Activated CD4-positive, alpha-beta T cell treated with anti-CD3 and anti-CD28 coated beads, Interleukin-2, amount 10 ng/mL, durations not matched to agents 24 days and 14 days (primary cell): Measurements from ENCODE around the gene FOXL1. TPM values are rescaled to one million over a fixed set of nuclear protein-coding genes. Genes with fewer than 3 reads are reported as not detected.
A peak's percentile ranks its signal among the peaks of the same experiment; 100 is the strongest.
"Not testable (repeated sequence)": the region's sequence is repeated elsewhere in the genome, so short reads cannot be mapped to it uniquely, and the experiment has no call there.

Experiments
- DNase-seq: peaks from one replicate; pipeline ENCODE4 v3.0.0; 2022
- H3K27ac Mint-ChIP-seq: one replicate; pipeline ENCODE4 v1.8.0; 2022; ENCODE audit warnings: mild to moderate bottlenecking, mixed read lengths
- H3K27me3 Mint-ChIP-seq: one replicate; pipeline ENCODE4 v1.8.0; 2022; ENCODE audit warnings: mixed read lengths
- H3K36me3 Mint-ChIP-seq: one replicate; pipeline ENCODE4 v1.8.0; 2022; ENCODE audit warnings: low read depth, mild to moderate bottlenecking, mixed read lengths
- H3K4me1 Mint-ChIP-seq: one replicate; pipeline ENCODE4 v1.8.0; 2021; ENCODE audit warnings: mixed read lengths
- H3K4me3 Mint-ChIP-seq: one replicate; pipeline ENCODE4 v1.8.0; 2022; ENCODE audit warnings: mild to moderate bottlenecking, moderate library complexity, mixed read lengths
- H3K9me3 Mint-ChIP-seq: one replicate; pipeline ENCODE4 v1.8.0; 2021; ENCODE audit warnings: mixed read lengths
- intact Hi-C: fragments of 100-400 bp; cut with micrococcal nuclease; formaldehyde crosslinking; loops from one replicate; pipeline ENCODE4 v1.15.1; 2023
- total RNA-seq: library from RNA; stranded (reverse); gene quantifications from 2 replicates; pipeline ENCODE4 v1.2.3, GENCODE V29; 2022

The FOXL1 gene
- total RNA-seq, 1 donor from 2014 or later: 0.05 TPM

GRCh38 chr16:86587955-86588354 lies 9.6 kb downstream of the FOXL1 start:
- H3K36me3 Mint-ChIP-seq, H3K27ac Mint-ChIP-seq, H3K9me3 Mint-ChIP-seq, H3K4me3 Mint-ChIP-seq, DNase-seq, intact Hi-C loops, H3K4me1 Mint-ChIP-seq: not testable (repeated sequence)
- H3K27me3 Mint-ChIP-seq: peaks cover 15% of the 10 kb centered on the region

- Mint-ChIP-seq H3K9me3 (no peaks in the 10 kb centered on the region), H3K4me3 (no peak overlapping the region), H3K4me1 (peaks cover 3% of the 10 kb centered on the region), H3K36me3 (no peaks in the 10 kb centered on the region), H3K27ac (no peak overlapping the region), H3K27me3 (peaks cover 25% of the 10 kb centered on the region)
- no peak for DNase-seq
- intact Hi-C loops: no loop called here
These were observed 12.3 kb downstream of the FOXL1 start for GRCh38 chr16:86590501-86591144.

GRCh38 chr16:86591270-86591669 lies 12.9 kb downstream of the FOXL1 start:
- Mint-ChIP-seq H3K27me3 (peaks cover 25% of the 10 kb centered on the region), H3K27ac (no peak overlapping the region), H3K36me3 (no peaks in the 10 kb centered on the region), H3K4me1 (peaks cover 3% of the 10 kb centered on the region), H3K9me3 (no peaks in the 10 kb centered on the region), H3K4me3 (no peak overlapping the region)
- intact Hi-C loops: no loop called here
- DNase-seq: no peak

- H3K4me1 Mint-ChIP-seq: peaks cover 3% of the 10 kb centered on the region
- H3K27ac Mint-ChIP-seq: no peak overlapping the region
- peaks cover 37% of the 10 kb centered on the region for H3K27me3 Mint-ChIP-seq
- H3K9me3 Mint-ChIP-seq: no peaks in the 10 kb centered on the region
- H3K4me3 Mint-ChIP-seq: no peak overlapping the region
- DNase-seq: no peak
- H3K36me3 Mint-ChIP-seq: no peaks in the 10 kb centered on the region
- intact Hi-C loops: no loop called here
These were observed 15.7 kb downstream of the FOXL1 start for GRCh38 chr16:86593913-86594620.

- no peak for DNase-seq
- H3K27me3 Mint-ChIP-seq: peaks cover 39% of the 10 kb centered on the region
These were observed 16.4 kb downstream of the FOXL1 start for GRCh38 chr16:86594721-86595120.

GRCh38 chr16:86595983-86596605 lies 17.7 kb downstream of the FOXL1 start:
- Mint-ChIP-seq H3K36me3 (no peaks in the 10 kb centered on the region), H3K27me3 (peaks cover 46% of the 10 kb centered on the region)

More at GRCh38 chr16:86594721-86595120, 16.4 kb downstream of the FOXL1 start:
- Mint-ChIP-seq H3K4me3 (no peak overlapping the region), H3K4me1 (peaks cover 3% of the 10 kb centered on the region), H3K36me3 (no peaks in the 10 kb centered on the region), H3K9me3 (no peaks in the 10 kb centered on the region), H3K27ac (no peak overlapping the region)
- intact Hi-C loops: no loop called here

GRCh38 chr16:86597126-86597879 lies 19.0 kb downstream of the FOXL1 start:
- Mint-ChIP-seq H3K36me3 (no peaks in the 10 kb centered on the region), H3K9me3 (no peaks in the 10 kb centered on the region), H3K27me3 (peaks cover 41% of the 10 kb centered on the region), H3K4me3 (no peak overlapping the region), H3K4me1 (peaks cover 3% of the 10 kb centered on the region), H3K27ac (no peak overlapping the region)
- intact Hi-C loops: no loop called here
- no peak for DNase-seq

More at GRCh38 chr16:86595983-86596605, 17.7 kb downstream of the FOXL1 start:
- no peaks in the 10 kb centered on the region for H3K9me3 Mint-ChIP-seq
- intact Hi-C loops: no loop called here
- peaks cover 3% of the 10 kb centered on the region for H3K4me1 Mint-ChIP-seq
- H3K4me3 Mint-ChIP-seq: no peak overlapping the region
- DNase-seq: no peak
- no peak overlapping the region for H3K27ac Mint-ChIP-seq

GRCh38 chr16:86597880-86598606 lies 19.7 kb downstream of the FOXL1 start:
- intact Hi-C loops: no loop called here
- Mint-ChIP-seq H3K27ac (no peak overlapping the region), H3K27me3 (peaks cover 38% of the 10 kb centered on the region), H3K36me3 (no peaks in the 10 kb centered on the region), H3K4me3 (no peak overlapping the region), H3K9me3 (no peaks in the 10 kb centered on the region), H3K4me1 (peaks cover 3% of the 10 kb centered on the region)
- DNase-seq: no peak

- no peaks in the 10 kb centered on the region for H3K9me3 Mint-ChIP-seq
- no peaks in the 10 kb centered on the region for H3K36me3 Mint-ChIP-seq
- no peak for DNase-seq
- H3K27me3 Mint-ChIP-seq: peaks cover 31% of the 10 kb centered on the region
- H3K27ac Mint-ChIP-seq: no peak overlapping the region
- intact Hi-C loops: no loop called here
- no peaks in the 10 kb centered on the region for H3K4me1 Mint-ChIP-seq
- H3K4me3 Mint-ChIP-seq: no peak overlapping the region
These were observed 20.5 kb downstream of the FOXL1 start for GRCh38 chr16:86598607-86599565.

GRCh38 chr16:86601356-86601755 lies 23.0 kb downstream of the FOXL1 start:
- no peak overlapping the region for H3K27ac Mint-ChIP-seq
- peaks cover 25% of the 10 kb centered on the region for H3K27me3 Mint-ChIP-seq
- peaks cover 6% of the 10 kb centered on the region for H3K4me1 Mint-ChIP-seq
- intact Hi-C loops: no loop called here
- no peaks in the 10 kb centered on the region for H3K36me3 Mint-ChIP-seq
- H3K4me3 Mint-ChIP-seq: no peak overlapping the region
- peaks cover 3% of the 10 kb centered on the region for H3K9me3 Mint-ChIP-seq
- DNase-seq: no peak

GRCh38 chr16:86602521-86602920 lies 24.2 kb downstream of the FOXL1 start:
- no peak for DNase-seq
- Mint-ChIP-seq H3K27me3 (peaks cover 25% of the 10 kb centered on the region), H3K4me1 (peaks cover 6% of the 10 kb centered on the region), H3K4me3 (no peak overlapping the region), H3K36me3 (no peaks in the 10 kb centered on the region), H3K9me3 (peaks cover 7% of the 10 kb centered on the region), H3K27ac (no peak overlapping the region)
- intact Hi-C loops: no loop called here

GRCh38 chr16:86604436-86605193 lies 26.3 kb downstream of the FOXL1 start:
- peak overlapping the region; percentile 63 for H3K4me3 Mint-ChIP-seq
- intact Hi-C loops: no loop called here
- H3K36me3 Mint-ChIP-seq: no peaks in the 10 kb centered on the region
- peaks cover 11% of the 10 kb centered on the region for H3K27me3 Mint-ChIP-seq
- peaks cover 6% of the 10 kb centered on the region for H3K4me1 Mint-ChIP-seq
- H3K9me3 Mint-ChIP-seq: peaks cover 7% of the 10 kb centered on the region
- DNase-seq: peak; percentile 84
- H3K27ac Mint-ChIP-seq: peak overlapping the region; percentile 2
